VCaP (cell line): ENCODE data around the gene HIF3A.

Experiments
- H3K27ac ChIP-seq: fragments of 450-650 bp; 2 replicates; pipeline ENCODE4 v1.5.1; 2017
- TF ChIP-seq, protein P1 (sequence below): fragments of 450-650 bp; conservative IDR thresholded peaks from 2 replicates; pipeline ENCODE4 v1.5.1; 2017; ENCODE audit warnings: mild to moderate bottlenecking, moderate library complexity

HIF3A gene

DNA sequence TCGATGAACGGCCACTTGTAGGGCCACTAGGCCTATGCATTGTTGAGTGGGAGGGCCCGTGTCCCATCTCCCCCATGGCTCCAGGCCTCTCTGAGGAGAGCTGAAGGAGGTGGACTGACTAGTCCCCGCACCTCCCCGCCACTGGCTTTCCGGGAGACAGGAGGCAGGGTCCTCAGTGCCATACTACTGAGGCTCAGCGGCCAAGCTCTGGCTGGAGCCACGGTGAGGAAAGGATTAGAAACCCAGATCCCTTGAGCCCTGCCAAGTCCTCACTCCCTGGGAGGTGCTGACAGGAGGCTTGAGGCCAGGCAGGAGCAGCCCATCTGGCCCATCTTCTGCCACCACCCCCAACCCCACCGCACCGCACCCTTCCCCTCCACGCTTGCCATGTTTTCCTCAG is 87.6 kb downstream of the HIF3A start:
- TF ChIP-seq, protein P1, sequence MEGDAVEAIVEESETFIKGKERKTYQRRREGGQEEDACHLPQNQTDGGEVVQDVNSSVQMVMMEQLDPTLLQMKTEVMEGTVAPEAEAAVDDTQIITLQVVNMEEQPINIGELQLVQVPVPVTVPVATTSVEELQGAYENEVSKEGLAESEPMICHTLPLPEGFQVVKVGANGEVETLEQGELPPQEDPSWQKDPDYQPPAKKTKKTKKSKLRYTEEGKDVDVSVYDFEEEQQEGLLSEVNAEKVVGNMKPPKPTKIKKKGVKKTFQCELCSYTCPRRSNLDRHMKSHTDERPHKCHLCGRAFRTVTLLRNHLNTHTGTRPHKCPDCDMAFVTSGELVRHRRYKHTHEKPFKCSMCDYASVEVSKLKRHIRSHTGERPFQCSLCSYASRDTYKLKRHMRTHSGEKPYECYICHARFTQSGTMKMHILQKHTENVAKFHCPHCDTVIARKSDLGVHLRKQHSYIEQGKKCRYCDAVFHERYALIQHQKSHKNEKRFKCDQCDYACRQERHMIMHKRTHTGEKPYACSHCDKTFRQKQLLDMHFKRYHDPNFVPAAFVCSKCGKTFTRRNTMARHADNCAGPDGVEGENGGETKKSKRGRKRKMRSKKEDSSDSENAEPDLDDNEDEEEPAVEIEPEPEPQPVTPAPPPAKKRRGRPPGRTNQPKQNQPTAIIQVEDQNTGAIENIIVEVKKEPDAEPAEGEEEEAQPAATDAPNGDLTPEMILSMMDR: no peak
- no peak overlapping the region for H3K27ac ChIP-seq

DNA sequence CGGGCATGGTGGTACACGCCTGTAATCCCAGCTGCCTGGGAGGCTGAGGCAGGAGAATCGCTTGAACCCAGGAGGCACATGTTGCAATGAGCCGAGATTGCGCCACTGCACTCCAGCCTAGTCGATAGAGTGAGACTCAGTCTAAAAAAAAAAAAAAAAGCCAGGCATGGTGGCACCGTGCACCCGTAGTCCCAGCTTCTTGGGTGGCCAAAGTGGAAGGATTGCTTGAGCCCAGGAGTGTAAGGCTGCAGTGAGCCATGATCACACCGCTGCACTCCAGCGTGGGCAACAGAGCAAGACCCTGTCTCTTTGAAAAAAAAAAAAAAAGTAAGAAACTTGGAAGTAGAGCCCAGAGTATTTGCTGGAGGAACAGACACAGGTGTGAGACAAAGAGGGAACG is 88.8 kb downstream of the HIF3A start:
- no peak overlapping the region for H3K27ac ChIP-seq
- TF ChIP-seq, protein P1: no peak

DNA sequence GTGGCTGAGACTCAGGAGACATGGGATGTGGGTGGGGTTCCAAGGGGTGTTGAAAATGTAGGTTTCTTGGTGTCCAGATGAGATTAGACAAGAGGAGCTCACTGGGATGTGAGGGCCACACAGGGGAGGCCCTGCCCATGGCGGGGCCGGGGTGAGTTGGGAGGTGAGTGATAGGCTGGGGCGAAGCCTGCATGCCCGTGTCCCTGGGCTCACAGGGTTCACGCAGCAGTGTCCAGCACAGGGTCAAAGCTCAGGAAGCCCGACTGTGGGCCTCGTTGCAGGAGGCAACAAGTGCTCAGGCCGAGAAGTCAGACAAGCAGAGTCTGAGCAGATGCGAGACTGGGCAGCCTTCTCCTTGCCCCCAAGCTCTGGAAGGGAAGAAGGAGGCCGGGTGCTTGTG is 89.3 kb downstream of the HIF3A start:
- no peak overlapping the region for H3K27ac ChIP-seq
- TF ChIP-seq, protein P1: no peak

DNA sequence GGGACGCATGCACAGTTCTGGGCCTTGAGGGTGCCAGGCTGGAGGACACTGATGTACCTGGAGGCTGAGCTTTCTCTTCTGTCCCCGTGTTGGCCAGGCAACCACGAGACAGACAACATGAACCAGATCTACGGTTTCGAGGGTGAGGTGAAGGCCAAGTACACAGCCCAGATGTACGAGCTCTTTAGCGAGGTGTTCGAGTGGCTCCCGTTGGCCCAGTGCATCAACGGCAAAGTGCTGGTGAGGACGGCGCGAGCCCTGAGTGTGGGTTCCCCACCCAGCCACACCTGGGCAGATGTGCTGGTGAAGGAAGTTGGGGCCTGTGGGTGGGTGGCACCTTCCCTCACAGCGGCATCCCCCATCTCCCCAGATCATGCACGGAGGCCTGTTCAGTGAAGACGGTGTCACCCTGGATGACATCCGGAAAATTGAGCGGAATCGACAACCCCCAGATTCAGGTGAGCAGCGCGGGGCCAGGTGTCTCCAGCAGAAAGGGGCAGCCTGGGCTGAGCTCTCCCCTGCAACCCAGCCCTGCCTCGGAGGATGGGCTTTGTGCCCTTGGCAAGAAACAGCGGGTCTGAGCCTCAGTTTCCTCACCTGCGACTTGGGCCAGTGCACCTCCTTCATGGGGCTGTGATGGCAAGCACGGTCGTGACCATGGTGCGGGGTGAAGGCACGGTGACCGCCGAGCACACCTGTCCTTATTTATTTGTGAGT is 90.3 kb downstream of the HIF3A start:
- no peak overlapping the region for H3K27ac ChIP-seq
- TF ChIP-seq, protein P1: no peak

DNA sequence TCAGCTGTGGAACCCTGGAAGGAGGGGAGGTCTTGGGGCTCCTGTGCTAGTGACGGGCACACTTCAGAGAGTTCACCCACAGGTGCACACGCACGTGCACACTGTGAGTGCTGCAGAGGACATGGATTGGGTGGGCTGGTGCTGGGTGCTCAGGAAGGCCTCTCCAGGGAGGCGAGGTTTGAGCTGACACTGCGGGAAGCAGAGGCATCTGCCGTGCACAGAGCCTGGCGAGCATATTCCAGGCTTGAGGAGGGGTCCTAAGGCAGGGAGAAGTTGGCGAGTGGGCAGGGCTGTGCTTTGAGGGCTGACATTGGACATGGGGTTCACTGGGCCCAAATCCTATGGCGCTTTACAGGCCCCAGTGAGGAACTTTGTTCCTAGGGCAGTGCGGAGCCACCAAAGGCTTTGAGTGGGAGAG is 90.9 kb downstream of the HIF3A start:
- TF ChIP-seq, protein P1: no peak
- H3K27ac ChIP-seq: no peak overlapping the region

DNA sequence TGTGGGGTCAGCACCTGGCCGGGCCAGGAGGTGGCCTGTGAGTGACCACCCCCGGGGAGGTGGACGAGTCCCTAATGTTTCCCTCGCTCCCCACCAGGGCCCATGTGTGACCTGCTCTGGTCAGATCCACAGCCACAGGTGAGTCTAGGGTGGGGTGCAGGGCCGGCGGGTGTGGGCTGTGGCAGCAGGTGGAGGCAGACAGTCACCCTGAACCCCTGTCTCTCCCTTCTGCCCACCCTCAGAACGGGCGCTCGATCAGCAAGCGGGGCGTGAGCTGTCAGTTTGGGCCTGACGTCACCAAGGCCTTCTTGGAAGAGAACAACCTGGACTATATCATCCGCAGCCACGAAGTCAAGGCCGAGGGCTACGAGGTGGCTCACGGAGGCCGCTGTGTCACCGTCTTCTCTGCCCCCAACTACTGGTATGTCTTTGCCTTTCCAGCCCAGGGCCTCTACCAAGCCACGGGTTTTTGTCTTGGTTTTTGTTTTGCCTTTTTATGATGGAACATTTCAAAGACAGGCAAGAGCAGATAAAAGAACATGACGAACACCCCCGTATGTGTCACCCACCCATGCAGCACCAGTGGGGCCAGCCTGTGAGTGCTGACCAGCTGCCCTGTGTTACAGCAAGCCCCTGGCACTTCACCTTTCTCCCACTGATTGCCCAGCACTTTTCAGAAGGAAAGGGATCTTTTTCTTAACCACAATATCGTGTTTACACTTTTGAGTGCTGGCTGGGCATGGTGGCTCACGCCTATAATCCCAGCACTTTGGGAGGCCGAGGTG is 91.7 kb downstream of the HIF3A start:
- TF ChIP-seq, protein P1: no peak
- no peak overlapping the region for H3K27ac ChIP-seq

DNA sequence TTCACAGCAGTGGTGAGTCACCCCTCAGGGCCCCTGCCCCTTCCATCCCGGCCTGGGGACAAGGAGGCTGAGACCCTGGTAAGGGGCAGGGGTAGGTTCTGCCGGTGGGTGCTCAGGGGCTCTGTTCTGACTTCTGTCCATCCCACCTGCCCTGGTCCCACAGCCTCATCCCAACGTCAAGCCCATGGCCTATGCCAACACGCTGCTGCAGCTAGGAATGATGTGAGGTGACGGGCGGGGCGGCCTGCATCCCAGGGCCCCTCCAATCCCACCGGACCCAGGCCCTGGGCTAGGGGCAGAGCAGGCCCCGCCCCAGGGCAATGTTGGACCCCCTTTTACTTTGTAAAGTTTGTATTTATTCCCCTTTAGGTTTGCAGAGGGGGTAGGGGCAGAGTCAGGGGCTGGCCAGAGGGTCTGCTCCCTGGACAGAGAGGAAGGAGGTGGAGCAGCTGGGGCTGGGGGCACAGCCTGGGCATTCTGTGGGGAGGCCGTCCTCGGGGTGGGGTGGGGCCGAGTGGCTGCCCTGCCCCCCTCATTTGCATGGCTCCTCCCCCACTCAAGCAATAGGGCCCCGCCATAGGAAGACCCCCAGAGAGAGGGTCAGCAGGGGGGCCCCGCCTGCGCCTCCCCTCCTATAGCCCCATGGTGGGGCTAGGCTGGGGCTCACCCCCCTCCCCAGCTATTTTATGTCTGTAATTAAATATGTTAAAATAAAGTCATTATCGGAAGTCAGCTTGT is 93.4 kb downstream of the HIF3A start:
- TF ChIP-seq, protein P1: no peak
- H3K27ac ChIP-seq: no peak overlapping the region
